LHCN-M2 (cell line): Measurements from ENCODE around the gene LRRC19. TPM values are rescaled to one million over a fixed set of nuclear protein-coding genes. Genes with fewer than 3 reads are reported as not detected.

ENCODE experiments used
- DNase-seq: peaks from one replicate; pipeline ENCODE4 v3.0.0-alpha.2; 2012; ENCODE audit warnings: low read depth
- polyA plus RNA-seq: library from polyadenylated mRNA; unstranded; fragments of >200 nt; gene quantifications from one replicate; pipeline ENCODE4 v1.2.1, GENCODE V29; 2012; ENCODE audit warnings: missing spikeins
- total RNA-seq: library from RNA; depleted of rRNA; stranded (reverse); fragments of >200 nt; gene quantifications from 2 replicates; pipeline ENCODE4 v1.2.3, GENCODE V29; 2014; rRNA removed

Gene LRRC19
- total RNA-seq: not detected in 2 replicates
- polyA plus RNA-seq: 0.02 TPM

- no peak for DNase-seq
Observed at GRCh38 chr9:27005491-27005890, at the start of gene LRRC19. Gene LRRC19, minus strand, starts transcription at chr9:27005672. Its CDS starts 5,978 bp downstream, at chr9:26999694.

GRCh38 chr9:27054841-27055240 lies 49.4 kb upstream of the LRRC19 start:
- no peak for DNase-seq

- DNase-seq: no peak
Observed at GRCh38 chr9:27054125-27054524, 48.7 kb upstream of the LRRC19 start.

GRCh38 chr9:27053369-27054022 lies 48.0 kb upstream of the LRRC19 start:
- DNase-seq: peak; percentile 11

GRCh38 chr9:27047136-27047535 lies 41.7 kb upstream of the LRRC19 start:
- DNase-seq: no peak

GRCh38 chr9:27043176-27043575 lies 37.7 kb upstream of the LRRC19 start:
- DNase-seq: no peak

GRCh38 chr9:27042476-27042875 lies 37.0 kb upstream of the LRRC19 start:
- DNase-seq: no peak

- DNase-seq: no peak
Observed at GRCh38 chr9:27041746-27042145, 36.3 kb upstream of the LRRC19 start.

- no peak for DNase-seq
Observed at GRCh38 chr9:27037499-27037898, 32.0 kb upstream of the LRRC19 start.

- DNase-seq: peak; percentile 51
Observed at GRCh38 chr9:27033815-27034403, 28.4 kb upstream of the LRRC19 start.

- no peak for DNase-seq
Observed at GRCh38 chr9:27029186-27029585, 23.7 kb upstream of the LRRC19 start.

- no peak for DNase-seq
Observed at GRCh38 chr9:27022920-27023319, 17.4 kb upstream of the LRRC19 start.

GRCh38 chr9:27019589-27019988 lies 14.1 kb upstream of the LRRC19 start:
- DNase-seq: no peak

- no peak for DNase-seq
Observed at GRCh38 chr9:27003426-27004077, 1.9 kb downstream of the LRRC19 start.

GRCh38 chr9:26995810-26996209 lies 9.7 kb downstream of the LRRC19 start:
- no peak for DNase-seq

GRCh38 chr9:26983340-26983739 lies 22.1 kb downstream of the LRRC19 start:
- no peak for DNase-seq

- DNase-seq: peak; percentile 19
Observed at GRCh38 chr9:26975728-26976707, 29.5 kb downstream of the LRRC19 start.

GRCh38 chr9:26974927-26975326 lies 30.5 kb downstream of the LRRC19 start:
- DNase-seq: no peak

- no peak for DNase-seq
Observed at GRCh38 chr9:26973989-26974388, 31.5 kb downstream of the LRRC19 start.

- DNase-seq: no peak
Observed at GRCh38 chr9:26971721-26972120, 33.8 kb downstream of the LRRC19 start.

GRCh38 chr9:26956860-26957233 lies 48.6 kb downstream of the LRRC19 start:
- DNase-seq: no peak
